ENCODE results near the gene KLHL17.

Gene KLHL17

DNA sequence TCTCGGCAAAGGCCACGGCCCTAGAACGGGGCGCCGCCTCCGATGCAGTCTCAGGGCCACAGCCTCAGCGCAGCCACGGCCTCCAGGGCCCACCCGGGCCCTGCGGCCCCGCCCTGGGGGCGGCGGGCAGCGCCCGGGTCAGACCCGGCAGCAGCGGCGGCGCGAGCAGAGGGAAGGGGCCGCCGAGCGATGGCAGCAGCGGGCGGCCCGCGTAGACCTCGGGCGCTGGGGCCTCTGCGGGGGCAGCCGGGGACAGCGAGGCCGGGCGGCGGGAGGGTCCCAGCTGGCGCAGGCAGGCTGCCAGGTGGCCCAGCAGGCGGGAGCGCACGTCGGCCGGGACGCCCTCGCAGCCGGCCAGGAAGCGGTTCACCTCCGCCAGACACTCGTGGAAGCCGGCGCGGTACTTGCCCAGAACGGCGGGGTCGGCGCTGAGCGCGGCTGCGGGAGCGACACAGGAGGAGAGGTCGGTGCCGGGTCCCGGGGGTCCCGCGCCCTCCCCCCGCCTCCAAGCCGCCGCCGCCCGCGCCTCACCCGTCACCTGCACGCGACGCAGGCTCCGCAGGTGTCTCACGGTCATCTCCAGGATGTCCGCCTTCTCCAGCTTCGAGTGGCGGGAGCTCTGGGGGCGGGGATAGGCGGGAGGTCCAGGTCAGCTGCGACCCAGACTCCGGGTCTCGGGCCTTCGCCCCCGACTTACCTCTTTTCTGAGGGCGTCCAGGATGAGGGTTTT, 38.8 kb downstream of the KLHL17 start:
- Histone ChIP-seq H3K9me3 (ENCODE audit: severe bottlenecking) (no peaks in the 10 kb centered on the region), H3K36me3 (ENCODE audit: low read depth) (no peaks in the 10 kb centered on the region), H3K4me3 (ENCODE audit: severe bottlenecking) (peak overlapping the region; percentile 51), H3K27ac (ENCODE audit: poor library complexity, severe bottlenecking) (peak overlapping the region; percentile 76), H3K4me1 (ENCODE audit: insufficient read depth, poor library complexity, severe bottlenecking) (peaks cover 5% of the 10 kb centered on the region), H3K27me3 (ENCODE audit: insufficient read depth, poor library complexity, severe bottlenecking) (no peaks in the 10 kb centered on the region)
- ATAC-seq (ENCODE audit: low read depth), result no peak
- DNase-seq (ENCODE audit: low spot score), result peak; percentile 69
- TF ChIP-seq, protein P1, sequence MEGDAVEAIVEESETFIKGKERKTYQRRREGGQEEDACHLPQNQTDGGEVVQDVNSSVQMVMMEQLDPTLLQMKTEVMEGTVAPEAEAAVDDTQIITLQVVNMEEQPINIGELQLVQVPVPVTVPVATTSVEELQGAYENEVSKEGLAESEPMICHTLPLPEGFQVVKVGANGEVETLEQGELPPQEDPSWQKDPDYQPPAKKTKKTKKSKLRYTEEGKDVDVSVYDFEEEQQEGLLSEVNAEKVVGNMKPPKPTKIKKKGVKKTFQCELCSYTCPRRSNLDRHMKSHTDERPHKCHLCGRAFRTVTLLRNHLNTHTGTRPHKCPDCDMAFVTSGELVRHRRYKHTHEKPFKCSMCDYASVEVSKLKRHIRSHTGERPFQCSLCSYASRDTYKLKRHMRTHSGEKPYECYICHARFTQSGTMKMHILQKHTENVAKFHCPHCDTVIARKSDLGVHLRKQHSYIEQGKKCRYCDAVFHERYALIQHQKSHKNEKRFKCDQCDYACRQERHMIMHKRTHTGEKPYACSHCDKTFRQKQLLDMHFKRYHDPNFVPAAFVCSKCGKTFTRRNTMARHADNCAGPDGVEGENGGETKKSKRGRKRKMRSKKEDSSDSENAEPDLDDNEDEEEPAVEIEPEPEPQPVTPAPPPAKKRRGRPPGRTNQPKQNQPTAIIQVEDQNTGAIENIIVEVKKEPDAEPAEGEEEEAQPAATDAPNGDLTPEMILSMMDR (IDR thresholded peaks at IDR 0.05; ENCODE audit: poor library complexity, severe bottlenecking), result peak; percentile 13

DNA sequence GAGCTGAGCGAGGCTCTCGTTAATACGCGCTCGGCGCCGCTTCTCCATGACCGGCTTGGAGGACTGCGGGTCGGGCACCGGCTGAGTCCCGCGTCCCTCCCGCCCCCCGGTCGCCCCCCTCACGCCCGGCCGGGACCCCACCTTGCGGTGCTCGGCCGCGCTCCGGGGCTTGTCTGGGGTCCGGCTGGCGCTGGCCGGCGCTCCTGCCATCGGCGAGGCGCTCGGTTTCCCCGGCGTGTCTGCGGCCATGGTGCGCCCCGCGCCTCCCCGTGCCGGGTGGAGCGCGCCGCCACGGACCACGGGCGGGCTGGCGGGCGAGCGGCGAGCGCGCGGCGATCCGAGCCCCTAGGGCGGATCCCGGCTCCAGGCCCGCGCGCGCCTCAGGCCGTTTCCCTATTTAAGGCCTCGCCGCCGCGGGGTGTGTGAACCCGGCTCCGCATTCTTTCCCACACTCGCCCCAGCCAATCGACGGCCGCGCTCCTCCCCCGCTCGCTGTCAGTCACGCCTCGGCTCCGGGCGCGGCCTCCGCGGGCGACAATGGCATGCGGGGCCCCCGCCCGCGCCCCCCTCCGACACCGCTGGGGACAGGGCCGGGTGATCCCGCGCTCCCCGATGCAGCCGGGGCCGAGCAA, 39.5 kb downstream of the KLHL17 start, which contains the start of gene HES4:
TSS of gene HES4 (minus strand) at position 373 of the 632 bp plus-strand sequence. CDS start at position 249, 124 bp downstream.
- ATAC-seq (ENCODE audit: low read depth), result peak; percentile 46

DNA sequence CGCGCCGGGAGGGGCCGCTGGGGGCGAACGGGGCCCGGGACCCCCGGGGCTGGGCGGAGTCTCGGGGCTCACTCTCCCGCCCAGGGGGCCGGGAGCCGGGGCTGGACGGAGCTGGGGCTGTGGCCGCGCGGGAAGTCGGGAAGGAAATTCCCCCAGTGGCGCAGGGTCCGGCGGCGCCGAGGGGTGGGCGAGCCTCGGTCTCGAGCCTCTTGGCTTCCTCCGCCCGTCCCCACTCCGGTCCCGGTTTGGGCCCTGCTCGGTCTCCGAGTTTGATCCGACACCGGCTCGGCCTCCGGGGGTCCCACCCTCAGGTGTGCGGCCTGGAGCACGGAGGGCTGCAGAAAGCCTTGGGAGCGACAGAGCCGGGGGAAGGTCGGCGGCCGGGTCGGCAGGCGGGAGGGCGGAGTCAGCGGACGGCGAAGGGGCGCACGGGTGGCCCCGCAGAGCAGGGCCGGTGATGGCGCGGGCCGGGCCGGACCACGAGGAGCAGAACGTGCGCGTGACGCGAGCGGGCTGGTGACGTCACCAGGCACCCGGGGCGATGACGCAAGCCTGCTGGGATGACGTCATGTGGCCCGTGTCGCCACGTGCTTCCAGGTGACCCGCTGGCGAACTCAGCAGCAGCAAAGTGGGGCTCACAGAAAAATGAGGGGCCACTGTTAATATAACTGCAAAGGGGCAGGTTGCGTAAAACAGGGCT, 40.1 kb downstream of the KLHL17 start:
- Histone ChIP-seq H3K9me3 (ENCODE audit: severe bottlenecking) (no peaks in the 10 kb centered on the region), H3K4me1 (ENCODE audit: insufficient read depth, poor library complexity, severe bottlenecking) (peaks cover 5% of the 10 kb centered on the region), H3K36me3 (ENCODE audit: low read depth) (no peaks in the 10 kb centered on the region), H3K27ac (ENCODE audit: poor library complexity, severe bottlenecking) (peak overlapping the region; percentile 76), H3K4me3 (ENCODE audit: severe bottlenecking) (peak overlapping the region; percentile 51), H3K27me3 (ENCODE audit: insufficient read depth, poor library complexity, severe bottlenecking) (no peaks in the 10 kb centered on the region)
- TF ChIP-seq, protein P1 (IDR thresholded peaks at IDR 0.05; ENCODE audit: poor library complexity, severe bottlenecking), result no peak
- peak; percentile 46 for ATAC-seq (ENCODE audit: low read depth)
- peak; percentile 78 for DNase-seq (ENCODE audit: low spot score)

More for the DNA sequence above, 39.5 kb downstream of the KLHL17 start, which contains the start of gene HES4:
- no peaks in the 10 kb centered on the region for H3K36me3 ChIP-seq (ENCODE audit: low read depth)
- DNase-seq (ENCODE audit: low spot score), result peak; percentile 93
- peak within 1 kb of the TSS; percentile 51 for H3K4me3 ChIP-seq (ENCODE audit: severe bottlenecking)
- H3K9me3 ChIP-seq (ENCODE audit: severe bottlenecking), result no peaks in the 10 kb centered on the region
- TF ChIP-seq, protein P1 (IDR thresholded peaks at IDR 0.05; ENCODE audit: poor library complexity, severe bottlenecking), result no peak
- no peaks in the 10 kb centered on the region for H3K27me3 ChIP-seq (ENCODE audit: insufficient read depth, poor library complexity, severe bottlenecking)
- peak within 1 kb of the TSS; percentile 76 for H3K27ac ChIP-seq (ENCODE audit: poor library complexity, severe bottlenecking)
- peaks cover 5% of the 10 kb centered on the region for H3K4me1 ChIP-seq (ENCODE audit: insufficient read depth, poor library complexity, severe bottlenecking)

DNA sequence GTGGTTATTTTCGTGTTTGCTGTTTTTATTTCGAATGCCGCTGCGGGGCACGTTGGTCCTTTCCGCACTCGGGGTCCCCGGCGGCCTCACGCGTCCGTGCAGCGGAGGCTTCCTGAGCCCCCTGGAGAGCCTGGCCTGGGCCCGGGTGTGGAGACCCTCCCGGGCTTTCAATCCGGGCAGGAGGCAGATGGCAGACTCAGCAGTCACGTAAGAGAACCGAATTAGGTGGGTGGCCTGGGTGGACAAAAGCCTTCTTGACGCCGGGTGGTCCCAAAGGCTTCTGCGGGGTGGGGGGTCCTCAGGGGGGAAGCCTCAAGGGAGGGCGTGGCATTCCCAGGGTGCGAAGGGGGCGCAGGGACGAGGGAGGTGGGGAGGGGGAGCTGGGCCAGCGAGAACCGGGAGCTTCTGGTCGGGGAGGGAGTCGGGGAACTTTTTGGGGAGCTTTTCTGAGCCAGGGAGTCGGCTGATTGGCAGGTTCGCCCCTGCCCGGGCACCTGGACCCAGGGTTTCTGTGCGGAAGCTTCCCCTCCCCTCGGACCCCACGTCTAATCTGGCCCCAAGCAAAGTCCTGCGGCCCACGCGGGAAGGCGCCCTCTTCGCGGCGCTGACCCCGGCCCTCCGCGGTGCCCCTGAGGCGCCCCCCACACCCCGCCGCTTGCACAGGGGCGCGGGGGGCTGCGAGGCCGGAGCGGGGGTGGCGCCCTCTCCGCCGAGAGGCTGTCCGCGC, 40.8 kb downstream of the KLHL17 start:
- DNase-seq (ENCODE audit: low spot score), result peak; percentile 62
- no peak for ATAC-seq (ENCODE audit: low read depth)
- H3K4me3 ChIP-seq (ENCODE audit: severe bottlenecking), result peak overlapping the region; percentile 51

More for the DNA sequence above, 40.8 kb downstream of the KLHL17 start:
- Histone ChIP-seq H3K4me1 (ENCODE audit: insufficient read depth, poor library complexity, severe bottlenecking) (no peaks in the 10 kb centered on the region), H3K36me3 (ENCODE audit: low read depth) (no peaks in the 10 kb centered on the region), H3K9me3 (ENCODE audit: severe bottlenecking) (no peaks in the 10 kb centered on the region), H3K27me3 (ENCODE audit: insufficient read depth, poor library complexity, severe bottlenecking) (no peaks in the 10 kb centered on the region), H3K27ac (ENCODE audit: poor library complexity, severe bottlenecking) (peak overlapping the region; percentile 76)
- TF ChIP-seq, protein P1 (IDR thresholded peaks at IDR 0.05; ENCODE audit: poor library complexity, severe bottlenecking), result no peak

All from RWPE2 (cell line).